Measurements from ENCODE around the gene TOM1.

The TOM1 gene

DNA sequence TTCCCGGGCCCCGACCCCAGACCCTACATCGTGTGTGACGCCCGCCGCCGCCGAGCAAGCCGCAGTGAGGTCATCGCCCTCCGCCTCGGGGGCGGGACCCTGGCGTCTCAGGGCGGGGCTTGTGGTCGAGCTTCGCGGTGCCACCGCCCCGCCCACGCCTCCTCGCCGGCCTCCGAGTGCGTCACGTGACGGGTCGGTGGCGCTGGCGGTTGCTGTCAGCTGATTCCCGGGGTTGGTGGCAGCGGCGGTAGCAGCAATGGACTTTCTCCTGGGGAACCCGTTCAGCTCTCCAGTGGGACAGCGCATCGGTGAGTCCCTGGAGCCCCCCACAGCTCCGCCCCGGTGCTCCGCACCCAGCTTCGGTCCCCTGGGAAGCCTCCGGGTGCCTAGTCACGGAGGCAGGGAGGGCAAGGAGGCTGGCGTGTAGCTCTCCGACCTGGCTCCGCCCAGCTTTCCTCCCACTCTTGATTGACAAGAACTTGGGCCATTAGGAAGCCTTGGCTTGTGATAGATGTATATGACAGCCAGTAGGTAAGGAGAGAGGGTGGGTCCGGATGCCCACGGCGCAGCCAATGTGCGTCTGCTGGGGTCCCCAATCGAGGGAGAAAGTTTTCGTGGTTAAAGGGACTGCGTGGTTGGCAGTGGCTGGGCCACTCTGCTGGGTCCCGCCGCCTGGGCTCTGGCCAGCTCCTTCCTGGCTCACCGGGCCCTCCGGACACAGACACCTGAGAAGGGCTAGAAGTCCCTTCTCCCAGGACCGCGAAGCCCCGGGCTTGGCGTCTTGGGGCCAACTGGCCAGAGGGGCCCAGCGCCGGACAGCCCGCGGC is at the start of gene TOM1:
TOM1 (plus strand) TSS at position 222 of the 827 bp plus-strand sequence; CDS start at position 257, 35 bp downstream.
- peak; percentile 89 for DNase-seq

DNA sequence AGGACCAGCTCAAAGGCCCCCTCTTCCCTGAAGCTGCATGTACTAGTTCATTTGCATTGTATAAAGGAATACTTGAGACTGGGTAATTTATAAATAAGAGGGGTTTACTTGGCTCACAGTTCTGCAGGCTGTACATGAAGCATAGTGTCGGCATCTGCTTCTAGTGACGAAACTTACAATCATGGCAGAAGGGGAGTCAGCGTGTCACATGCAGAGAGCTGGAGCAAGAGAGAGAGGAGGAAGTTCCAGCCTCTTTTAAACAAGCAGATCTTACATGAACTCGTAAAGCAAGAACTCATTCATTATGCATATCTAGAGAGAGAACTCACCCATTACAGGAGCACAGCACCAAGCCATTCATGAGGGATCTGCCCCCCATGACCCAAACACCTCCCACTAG is 49.5 kb upstream of the TOM1 start:
- DNase-seq: no peak

DNA sequence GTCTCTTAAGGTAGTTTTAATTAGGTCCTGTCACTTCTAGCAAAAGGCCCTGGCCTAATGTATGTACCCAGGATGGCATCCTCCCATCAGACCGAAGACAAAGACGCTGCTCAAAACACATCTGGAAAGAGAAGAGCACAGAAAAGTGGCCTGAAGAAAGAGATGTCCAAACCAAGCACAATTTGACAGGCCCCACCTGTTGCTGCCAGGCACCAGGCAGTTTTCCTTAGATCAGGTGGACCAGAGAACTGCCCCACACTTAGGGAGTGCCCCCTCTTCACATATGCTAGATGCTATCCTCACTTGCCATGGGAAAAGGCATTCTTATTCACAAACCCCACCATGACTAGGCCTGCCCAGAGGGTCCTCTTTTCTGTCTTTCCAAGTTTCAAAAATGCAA is 45.7 kb upstream of the TOM1 start:
- DNase-seq: no peak

DNA sequence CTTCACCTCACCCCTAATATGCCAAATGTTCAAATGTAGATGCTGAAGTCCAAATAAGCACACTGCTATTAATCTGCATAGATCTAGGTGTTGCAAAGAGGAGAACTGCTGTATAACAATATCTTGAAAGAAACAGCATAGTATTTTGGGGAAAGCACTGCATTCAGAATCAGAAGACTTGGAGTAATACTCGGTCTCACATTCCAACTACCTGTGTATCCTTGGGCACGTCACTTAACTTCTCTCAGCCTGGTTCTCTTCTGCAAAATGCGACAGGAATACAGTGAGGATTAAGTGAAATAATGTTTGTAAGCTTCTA is 42.7 kb upstream of the TOM1 start:
- DNase-seq: no peak

DNA sequence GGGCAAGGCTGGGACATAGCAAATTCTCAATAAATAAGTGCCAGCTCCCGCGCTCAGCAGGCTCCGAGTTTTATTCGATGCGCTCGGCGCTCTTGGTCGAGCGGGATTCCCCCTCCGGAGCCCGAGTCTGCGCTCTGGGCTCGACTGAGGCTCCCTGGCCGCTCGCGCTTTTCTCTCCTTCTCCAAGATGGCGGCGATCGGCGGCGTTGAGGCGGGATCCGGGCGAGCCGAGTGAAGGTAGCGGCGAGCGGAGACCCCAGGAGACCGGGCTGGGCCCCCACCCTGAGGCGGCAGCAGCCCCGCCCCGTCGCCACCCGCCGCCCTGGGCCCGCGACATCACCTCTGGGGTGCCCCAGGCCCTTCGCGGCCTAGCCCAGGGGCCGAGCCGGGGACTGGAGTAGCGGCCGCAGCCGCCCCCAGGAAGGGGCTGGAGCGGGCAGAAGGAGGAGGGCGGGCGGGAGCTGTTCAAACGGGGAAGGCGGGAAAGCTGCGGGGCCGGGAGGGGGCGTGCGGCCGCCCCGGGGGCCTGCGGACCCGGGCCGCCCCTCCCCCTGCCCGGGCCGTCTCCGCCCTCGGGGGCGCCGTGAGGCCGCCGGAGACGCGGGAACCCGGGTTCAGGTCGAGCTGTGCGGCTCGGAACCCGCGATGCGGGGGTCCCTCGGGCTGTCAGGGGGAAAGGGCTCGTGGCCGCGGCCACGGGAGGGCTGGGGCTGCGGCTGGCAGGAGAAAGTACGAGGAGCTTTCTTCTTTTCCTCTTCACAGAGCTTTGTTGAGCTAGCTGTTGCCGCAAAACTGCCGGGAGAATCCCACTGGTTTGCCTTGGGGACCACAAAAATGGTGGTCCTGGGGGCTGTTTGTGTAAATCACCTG is 42.1 kb upstream of the TOM1 start, which contains the start of gene HMGXB4:
HMGXB4 (plus strand) TSS at position 173 of the 870 bp plus-strand sequence. CDS start 4,898 bp downstream, outside the sequence.
- DNase-seq: peak; percentile 28

DNA sequence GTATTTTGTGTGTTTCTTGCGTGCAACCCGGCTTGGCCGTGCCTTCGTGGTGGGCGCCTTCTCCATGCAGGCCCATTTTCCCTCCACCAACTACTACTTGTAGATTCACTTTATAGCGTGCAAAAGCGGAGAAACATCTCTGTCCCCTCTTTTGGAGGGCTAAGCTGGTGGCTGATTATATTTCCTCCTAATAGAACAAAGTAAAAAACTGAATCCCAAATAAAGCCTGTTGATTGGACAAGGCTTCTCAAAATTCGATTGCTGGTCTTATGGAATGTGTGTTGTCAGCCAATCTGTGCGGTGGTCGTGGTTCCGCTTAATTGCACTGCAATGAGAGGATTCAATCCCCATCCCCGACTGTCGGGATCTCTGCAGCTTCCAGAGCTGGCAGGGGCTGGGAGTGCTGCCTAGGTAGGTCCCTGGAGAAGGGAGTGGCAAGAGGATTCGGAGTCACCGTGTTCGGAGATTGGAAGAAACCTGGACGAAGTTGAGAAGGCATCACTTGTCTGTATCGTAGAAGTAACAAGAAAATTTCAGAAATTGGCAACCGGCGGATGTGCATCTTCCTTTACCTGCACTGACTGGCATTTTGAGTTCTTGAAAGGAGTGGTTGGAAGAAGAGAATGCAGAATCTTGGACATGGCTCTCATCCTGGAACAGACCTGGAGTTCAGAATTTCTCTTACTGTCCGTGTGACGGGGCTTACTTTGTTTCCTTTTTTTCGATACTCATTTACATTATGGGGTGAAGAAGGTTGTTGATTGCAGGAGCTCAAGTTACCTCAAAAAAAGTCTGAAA is 41.3 kb upstream of the TOM1 start:
- no peak for DNase-seq

DNA sequence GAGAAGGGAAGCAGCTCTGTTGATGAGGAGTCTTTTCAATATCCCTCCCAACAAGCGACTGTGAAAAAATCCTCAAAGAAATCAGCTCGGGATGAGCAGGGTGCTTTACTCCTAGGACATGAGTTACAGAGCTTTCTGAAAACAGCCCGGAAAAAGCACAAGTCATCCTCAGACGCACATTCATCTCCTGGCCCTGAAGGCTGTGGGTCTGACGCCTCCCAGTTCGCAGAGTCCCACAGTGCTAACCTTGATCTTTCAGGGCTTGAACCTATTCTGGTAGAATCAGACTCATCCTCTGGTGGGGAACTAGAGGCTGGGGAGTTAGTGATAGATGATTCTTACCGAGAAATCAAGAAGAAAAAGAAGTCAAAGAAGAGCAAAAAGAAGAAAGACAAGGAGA is 34.7 kb upstream of the TOM1 start:
- DNase-seq: no peak

DNA sequence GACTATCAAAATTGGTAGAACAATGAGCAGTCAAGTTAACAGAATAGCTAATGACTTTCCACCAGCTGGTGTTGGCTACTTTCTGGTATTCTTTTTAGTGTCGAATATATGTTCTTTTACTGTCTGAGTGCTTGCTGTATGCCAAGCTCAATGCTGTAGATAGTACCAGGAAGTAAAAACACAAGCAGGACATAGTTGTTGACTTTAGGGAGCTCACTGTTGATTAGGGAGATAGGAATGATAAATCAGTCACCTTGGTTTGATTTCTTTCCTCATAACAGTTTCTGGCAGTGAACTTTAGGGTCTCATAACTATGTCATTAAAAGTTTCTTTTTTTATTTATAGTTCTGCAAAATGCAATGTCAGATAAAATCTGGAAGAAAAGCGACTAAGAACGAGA is 33.4 kb upstream of the TOM1 start:
- no peak for DNase-seq

DNA sequence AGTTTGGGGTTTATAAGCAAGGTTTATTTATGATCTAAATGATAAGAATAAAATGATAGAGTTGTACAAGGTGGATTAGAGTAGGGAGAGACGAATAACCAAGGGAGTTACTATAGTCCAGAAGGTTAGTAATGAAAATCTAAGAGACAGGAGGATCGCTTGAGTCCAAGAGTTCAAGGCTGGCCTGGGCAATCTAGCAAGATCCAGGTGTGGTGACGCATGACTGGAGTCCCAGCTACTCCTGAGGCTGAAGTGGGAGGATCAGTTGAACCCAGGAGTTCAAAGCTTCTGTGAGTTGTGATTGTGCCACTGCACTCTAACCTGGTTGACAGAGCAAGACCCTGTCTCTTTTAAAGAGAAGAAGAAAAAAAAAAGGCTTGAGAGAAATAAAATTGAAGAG is 30.1 kb upstream of the TOM1 start:
- DNase-seq: no peak

DNA sequence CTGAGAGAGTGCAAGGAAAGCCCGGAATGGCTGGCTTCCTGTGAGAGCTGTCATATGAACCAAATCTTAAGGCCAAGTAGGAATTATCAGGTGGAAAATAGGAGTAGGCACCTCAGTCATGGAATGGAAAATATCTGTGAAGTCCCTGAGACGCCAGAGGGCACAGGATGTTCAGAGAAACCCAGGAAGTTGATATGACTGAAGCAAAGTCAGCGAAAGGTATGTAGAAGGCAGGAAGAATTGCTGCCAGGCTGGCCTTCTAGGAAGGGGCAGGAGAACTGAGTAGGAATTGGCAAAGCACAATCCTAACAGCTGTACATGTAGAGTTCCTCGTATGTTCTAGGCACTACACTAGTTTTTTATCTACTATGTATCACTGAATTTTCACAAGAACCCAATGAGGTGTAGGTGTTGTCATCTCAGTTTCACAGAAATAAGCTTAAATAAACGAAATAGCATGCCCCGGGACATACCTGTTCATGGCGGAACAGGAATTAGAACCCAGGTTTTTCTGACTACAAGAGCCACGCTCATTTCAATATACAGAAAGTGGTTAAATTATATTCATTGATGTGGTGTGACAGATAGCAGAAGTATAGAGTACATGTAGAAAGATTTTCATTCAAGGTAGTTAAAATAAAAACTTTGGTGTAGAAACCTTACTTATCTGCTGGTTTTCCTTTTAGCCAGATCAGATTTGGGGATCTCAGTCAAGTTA is 25.4 kb upstream of the TOM1 start:
- DNase-seq: no peak

DNA sequence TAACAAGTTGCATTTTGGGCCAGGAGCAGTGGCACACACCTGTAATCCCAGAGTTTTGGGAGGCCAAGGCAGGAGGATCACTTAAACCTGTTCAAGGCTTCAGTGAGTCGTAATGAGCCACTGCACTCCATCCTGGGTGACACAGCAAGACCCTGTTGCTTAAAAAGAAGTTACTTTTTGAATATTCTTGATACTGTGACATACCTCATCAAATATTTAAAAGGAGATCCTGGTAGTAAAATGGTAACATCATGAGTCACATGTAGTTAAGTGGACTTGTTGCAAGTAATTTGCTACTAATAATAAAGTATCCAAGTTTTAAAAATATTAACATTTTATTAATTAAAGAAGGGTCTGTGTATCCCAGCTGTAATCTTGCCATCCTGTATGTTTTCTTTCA is 24.1 kb upstream of the TOM1 start:
- DNase-seq: no peak

DNA sequence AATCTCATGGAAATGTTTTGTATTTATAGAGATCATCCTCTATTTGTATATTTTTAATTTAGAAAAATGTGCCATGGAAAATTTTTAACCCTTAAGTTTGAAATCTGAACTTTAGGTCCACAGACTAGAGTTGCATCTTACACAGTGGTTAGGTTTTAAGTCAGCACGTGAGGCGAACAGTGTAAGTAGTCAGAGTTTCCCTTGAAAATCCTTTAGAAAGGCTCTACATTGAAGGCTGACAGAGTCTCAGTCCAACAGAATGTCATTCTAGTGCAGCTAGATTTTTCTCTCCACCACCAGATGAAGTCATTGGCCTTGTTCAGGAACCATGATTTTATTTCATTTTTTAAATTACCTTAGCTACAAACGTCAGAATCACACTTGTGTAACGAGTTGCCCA is 23.7 kb upstream of the TOM1 start:
- DNase-seq: no peak

DNA sequence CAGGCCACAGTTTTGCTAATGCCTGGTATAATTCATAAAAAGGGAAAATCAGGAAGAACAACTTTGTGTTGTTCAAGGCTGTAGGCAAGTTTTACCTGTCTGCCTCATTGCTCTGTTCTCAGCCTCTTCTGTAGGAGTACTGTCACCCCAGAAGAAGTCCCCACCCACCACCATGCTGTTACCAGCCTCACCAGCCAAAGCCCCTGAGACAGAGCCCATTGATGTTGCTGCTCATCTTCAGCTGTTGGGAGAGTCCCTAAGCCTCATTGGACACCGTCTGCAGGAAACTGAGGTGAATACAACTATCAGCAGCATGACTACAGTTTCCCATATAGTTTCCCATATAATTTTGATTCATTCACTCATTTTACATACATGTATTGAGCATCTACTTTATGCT is 11.6 kb upstream of the TOM1 start:
- DNase-seq: no peak

DNA sequence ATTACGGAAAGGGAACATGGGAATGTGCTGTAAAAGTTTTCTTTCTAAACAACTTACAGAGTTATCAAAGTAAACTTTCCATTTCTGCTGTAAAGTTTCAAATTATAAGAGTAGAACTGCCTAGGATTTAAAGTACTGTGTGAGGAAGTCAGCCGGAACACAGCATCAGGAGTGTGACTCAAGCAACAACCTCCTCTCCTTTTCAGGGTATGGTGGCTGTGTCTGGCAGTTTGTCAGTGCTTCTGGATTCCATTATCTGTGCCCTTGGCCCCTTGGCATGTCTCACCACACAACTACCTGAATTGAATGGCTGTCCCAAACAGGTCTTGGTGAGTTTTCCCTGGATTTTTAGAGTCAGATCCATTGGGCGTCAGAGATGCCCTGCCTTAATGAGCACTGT is 6.9 kb upstream of the TOM1 start:
- DNase-seq: no peak

DNA sequence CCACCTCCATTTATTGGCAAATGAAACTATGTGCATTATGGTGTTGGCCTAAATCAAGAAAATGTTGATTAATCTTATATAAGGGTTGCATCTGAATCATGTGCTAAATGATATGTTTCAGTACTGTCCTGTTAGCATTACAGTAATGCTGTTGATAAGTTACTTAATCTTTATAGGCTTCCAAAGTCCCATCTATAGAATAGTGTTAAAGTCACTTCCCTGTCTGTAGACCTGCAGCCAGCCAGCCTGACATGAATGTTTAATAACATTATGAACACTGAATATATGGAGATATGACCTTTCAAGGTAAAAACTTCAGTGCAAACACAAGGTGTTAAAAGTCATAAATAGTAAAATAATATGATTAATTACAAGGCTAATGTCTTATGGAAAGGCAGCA is 3.6 kb upstream of the TOM1 start:
- no peak for DNase-seq

DNA sequence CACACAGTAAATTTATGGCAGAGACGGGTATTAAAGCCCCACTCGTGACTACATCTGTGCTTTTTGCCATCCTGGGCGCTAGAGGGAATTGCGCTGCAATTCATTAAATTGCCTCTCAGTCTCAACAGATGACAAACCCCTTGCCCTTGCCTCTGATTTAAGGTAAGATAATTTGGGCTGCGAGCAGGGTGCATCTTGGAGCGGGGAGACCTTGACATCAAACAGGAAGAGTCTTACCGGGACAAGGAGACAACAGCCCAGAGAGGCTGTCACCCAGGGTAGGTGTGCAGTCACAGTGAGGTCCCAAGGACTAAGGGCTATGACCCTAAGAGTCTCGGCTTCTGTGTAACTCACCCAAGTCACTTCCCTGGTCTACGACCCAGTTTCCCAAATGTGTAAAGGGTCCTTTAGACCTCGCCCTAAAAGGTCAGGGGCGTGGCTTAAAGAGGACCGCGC is 449 bp upstream of the TOM1 start:
- DNase-seq: peak; percentile 7

DNA sequence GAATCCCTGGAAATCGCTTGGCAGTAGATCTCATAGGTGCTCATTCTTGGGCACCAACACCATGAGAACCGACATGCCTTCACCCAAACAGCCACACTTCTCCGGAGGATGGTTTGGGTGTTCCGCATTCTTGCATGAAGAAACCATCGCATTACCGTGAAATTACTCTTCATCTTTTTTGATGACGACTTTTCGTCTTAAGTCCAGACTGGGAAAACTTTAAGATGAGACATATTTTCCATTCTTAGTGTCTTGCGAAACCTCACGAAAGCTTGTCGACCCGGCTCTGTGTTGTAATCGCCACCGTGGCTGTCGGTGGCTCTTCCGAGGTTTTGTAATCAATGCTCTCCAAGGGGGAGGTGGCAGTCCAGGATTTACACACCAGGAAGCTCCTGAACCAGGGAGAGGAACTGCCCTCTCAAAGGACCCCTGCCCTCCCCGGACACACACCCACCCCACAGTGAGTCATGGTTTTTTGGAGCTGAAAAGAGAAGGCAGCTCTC is 1.7 kb downstream of the TOM1 start:
- DNase-seq: no peak

DNA sequence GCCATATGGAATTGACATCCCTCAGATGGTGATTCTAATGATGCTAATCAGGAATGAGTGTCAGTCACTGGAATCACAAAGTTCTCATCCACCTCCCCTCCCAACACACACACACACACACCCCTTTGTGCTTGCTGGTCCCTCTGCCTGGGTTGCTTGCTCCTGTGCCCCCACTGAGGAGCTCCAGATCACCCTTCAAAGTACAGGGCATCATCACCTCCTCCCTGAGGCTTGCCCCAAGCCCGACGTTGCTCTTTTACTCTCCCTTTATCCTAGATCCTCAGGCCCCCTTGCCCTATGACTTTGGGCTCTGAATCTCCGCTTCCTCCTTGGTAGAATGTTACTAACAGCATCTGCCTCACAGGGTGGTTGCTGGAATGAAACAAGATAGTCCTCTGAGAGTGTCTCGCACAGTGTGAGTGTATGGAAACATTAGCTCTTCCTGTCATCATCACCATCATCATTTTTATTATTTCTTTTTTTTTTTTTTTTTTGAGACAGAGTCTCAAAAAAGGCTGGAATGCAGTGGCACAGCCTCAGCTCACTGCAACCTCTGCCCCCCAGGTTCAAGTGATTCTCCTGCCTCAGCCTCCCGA is 3.4 kb downstream of the TOM1 start:
- no peak for DNase-seq

DNA sequence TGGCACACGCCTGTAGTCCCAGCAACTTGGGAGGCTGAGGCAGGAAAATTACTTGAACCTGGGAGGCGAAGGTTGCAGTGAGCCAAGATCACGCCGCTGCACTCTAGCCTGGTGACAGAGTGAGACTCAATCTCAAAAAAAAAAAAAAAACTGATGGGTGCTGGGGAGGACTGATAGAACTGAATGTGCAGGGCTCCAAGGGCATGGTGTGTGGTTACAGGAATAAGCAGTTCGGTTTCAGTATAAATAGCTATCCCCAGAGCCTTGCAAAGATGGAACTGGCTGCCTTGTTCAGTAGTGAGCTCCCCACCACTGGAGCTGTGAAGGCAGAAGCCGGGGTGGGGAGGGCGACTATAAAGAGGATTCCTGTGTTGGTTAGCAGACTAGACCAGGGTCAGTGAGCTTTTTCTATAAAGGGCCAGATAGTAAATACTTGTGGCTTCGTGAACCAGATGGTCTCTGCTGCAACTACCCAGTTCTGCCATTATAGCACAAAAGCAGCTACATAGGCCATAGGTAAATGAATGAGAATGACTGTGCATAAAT is 5.9 kb downstream of the TOM1 start:
- no peak for DNase-seq

DNA sequence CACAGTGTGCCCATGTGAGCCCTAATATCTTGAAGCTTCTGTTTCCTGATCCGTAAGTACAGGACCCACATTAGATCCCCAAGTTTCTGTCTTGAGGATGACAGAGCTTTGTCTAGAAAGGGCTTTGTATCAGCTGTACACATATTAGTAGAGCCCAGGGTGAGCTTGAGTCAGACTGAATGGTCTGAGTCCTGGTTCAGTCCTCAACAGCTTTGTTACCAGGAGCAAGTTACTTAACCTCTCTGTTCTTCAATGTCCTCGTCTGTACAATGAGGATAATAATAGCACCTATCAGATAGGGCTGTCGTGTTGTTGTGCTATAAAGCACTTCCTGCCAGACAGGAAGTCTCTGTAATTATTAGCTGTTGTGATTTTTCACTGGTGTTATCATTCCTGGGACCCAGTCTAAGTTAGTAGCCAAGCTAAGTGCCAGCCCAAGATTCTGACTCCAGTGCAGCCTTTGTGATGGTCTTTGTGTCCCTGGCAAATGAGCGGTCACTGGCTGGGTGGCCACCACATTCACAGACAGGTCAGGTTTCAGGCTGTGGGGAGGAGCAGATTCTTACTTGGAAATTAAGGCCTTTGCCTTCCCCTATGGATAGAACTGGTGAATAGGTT is 6.8 kb downstream of the TOM1 start:
- no peak for DNase-seq

DNA sequence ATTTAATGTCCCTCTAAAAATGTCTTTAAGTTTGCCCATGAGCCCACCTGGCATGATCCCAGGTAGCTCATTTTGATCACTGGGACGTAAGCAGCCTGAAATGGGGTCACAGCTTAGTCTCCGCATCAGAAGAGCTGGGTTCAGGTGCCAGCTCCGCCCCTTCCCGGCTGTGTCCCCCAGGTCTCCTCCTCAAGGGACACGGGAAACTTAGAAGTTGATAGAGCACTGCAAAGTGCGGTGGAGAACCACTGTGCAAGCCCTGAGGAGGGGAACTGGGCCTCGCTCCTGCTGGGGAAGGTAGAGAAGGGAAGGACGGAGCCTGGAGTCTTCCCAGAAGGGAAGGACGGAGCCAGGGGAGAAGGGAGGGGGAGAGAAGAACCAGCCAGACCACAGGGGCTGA is 7.7 kb downstream of the TOM1 start:
- DNase-seq: no peak

Measured in NCI-H524 treated with DMSO at 0.1 percent for 48 hours (cell line).